SK-N-SH treated with all-trans-retinoic acid at 6 μM for 48 hours (cell line): ENCODE measurements around the gene LSAMP.

Experiments used
- ATAC-seq: fragments of 200-7000 bp; cut with Tn5 transposase; 3 replicates; pipeline ENCODE4 v1.9.1; 2020; ENCODE audit warnings: mild to moderate bottlenecking, moderate library complexity
- ARNTL ChIP-seq: fragments of 450-650 bp; formaldehyde crosslinking; IDR thresholded peaks from 2 replicates; pipeline ENCODE4 v1.5.0; 2020; ENCODE audit warnings: low read depth, mild to moderate bottlenecking, moderate library complexity, borderline replicate concordance
- BACH2 ChIP-seq: fragments of 250-450 bp; sonication (Bioruptor Pico); IDR thresholded peaks from 2 replicates; pipeline ENCODE4 v1.9.0; 2021; ENCODE audit warnings: mild to moderate bottlenecking, borderline replicate concordance
- CSDC2 ChIP-seq: fragments of 250-450 bp; sonication (Bioruptor Pico); IDR thresholded peaks from 2 replicates; pipeline ENCODE4 v1.5.0; 2020; ENCODE audit warnings: mild to moderate bottlenecking, moderate library complexity
- ESRRG ChIP-seq: fragments of 250-450 bp; sonication (Bioruptor Pico); IDR thresholded peaks from 2 replicates; pipeline ENCODE4 v1.6.1; 2021; ENCODE audit warnings: mild to moderate bottlenecking
- ISL1 ChIP-seq: fragments of 250-450 bp; sonication (Bioruptor Pico); IDR thresholded peaks from 2 replicates; pipeline ENCODE4 v2.1.2; 2022; ENCODE audit warnings: mild to moderate bottlenecking, moderate library complexity
- OSR1 ChIP-seq: fragments of 250-450 bp; sonication (Bioruptor Pico); IDR thresholded peaks from 2 replicates; pipeline ENCODE4 v1.8.0; 2022; ENCODE audit warnings: moderate library complexity, mild to moderate bottlenecking, inconsistent platforms
- PPARA ChIP-seq: fragments of 250-450 bp; sonication (Bioruptor Pico); IDR thresholded peaks from 2 replicates; pipeline ENCODE4 v1.5.0; 2020; ENCODE audit warnings: mild to moderate bottlenecking, borderline replicate concordance
- TCF4 ChIP-seq: fragments of 250-450 bp; sonication (Bioruptor Pico); IDR thresholded peaks from 2 replicates; pipeline ENCODE4 v1.8.0; 2021; ENCODE audit warnings: mild to moderate bottlenecking, moderate library complexity, borderline replicate concordance
- ZC3H10 ChIP-seq: fragments of 250-450 bp; sonication (Bioruptor Pico); IDR thresholded peaks from 2 replicates; pipeline ENCODE4 v1.5.1; 2021; ENCODE audit warnings: mild to moderate bottlenecking, moderate library complexity
- ZFP30 ChIP-seq: fragments of 450-650 bp; formaldehyde crosslinking; IDR thresholded peaks from 2 replicates; pipeline ENCODE4 v1.5.0; 2022; ENCODE audit warnings: mild to moderate bottlenecking, moderate library complexity
- ZNF565 ChIP-seq: fragments of 450-650 bp; formaldehyde crosslinking; conservative IDR thresholded peaks from 2 replicates; pipeline ENCODE4 v1.5.0; 2020; ENCODE audit warnings: low read depth, mild to moderate bottlenecking, moderate library complexity
- ZNF8 ChIP-seq: fragments of 450-650 bp; formaldehyde crosslinking; IDR thresholded peaks from 2 replicates; pipeline ENCODE4 v1.5.0; 2020; ENCODE audit warnings: mild to moderate bottlenecking, moderate library complexity
- TF ChIP-seq, protein P1 (sequence below): fragments of 250-450 bp; sonication (Bioruptor Pico); IDR thresholded peaks from 2 replicates; pipeline ENCODE4 v1.8.0; 2020; ENCODE audit warnings: mild to moderate bottlenecking, moderate library complexity, borderline replicate concordance
- TF ChIP-seq, protein P2 (sequence below): fragments of 250-450 bp; sonication (Bioruptor Pico); IDR thresholded peaks from 2 replicates; pipeline ENCODE4 v1.5.1; 2021; ENCODE audit warnings: mild to moderate bottlenecking, moderate library complexity
- TF ChIP-seq, protein P3 (sequence below): fragments of 250-450 bp; sonication (Bioruptor Pico); IDR thresholded peaks from 2 replicates; pipeline ENCODE4 v1.5.0; 2020; ENCODE audit warnings: mild to moderate bottlenecking, moderate library complexity
- TF ChIP-seq, protein P4 (sequence below): fragments of 250-450 bp; sonication (Bioruptor Pico); IDR thresholded peaks from 2 replicates; pipeline ENCODE4 v1.8.0; 2021; ENCODE audit warnings: low read depth, mild to moderate bottlenecking, moderate library complexity, borderline replicate concordance

Gene LSAMP

DNA sequence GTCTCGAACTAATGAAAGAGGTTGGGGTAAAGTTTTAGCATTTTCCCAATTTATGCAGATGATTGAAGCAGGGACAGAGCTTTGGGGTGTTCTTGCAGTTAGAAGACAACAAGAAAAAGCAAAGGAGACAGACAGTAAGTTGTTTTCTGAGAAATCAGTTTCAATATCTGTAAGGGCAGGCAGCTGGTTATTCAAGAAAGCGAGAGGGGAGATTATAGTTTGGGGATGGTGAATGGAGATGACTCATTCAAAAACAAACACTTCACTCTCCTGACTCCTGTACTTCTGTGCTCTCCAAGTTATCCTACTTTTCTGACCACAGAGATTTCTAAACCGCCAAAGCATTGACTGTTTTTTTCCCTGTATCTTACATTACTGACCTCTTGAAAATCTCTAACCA, 469.9 kb downstream of the LSAMP start:
- peak; percentile 82 for ATAC-seq
- TF ChIP-seq, protein P1, sequence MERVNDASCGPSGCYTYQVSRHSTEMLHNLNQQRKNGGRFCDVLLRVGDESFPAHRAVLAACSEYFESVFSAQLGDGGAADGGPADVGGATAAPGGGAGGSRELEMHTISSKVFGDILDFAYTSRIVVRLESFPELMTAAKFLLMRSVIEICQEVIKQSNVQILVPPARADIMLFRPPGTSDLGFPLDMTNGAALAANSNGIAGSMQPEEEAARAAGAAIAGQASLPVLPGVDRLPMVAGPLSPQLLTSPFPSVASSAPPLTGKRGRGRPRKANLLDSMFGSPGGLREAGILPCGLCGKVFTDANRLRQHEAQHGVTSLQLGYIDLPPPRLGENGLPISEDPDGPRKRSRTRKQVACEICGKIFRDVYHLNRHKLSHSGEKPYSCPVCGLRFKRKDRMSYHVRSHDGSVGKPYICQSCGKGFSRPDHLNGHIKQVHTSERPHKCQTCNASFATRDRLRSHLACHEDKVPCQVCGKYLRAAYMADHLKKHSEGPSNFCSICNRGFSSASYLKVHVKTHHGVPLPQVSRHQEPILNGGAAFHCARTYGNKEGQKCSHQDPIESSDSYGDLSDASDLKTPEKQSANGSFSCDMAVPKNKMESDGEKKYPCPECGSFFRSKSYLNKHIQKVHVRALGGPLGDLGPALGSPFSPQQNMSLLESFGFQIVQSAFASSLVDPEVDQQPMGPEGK (CRISPR knock-in tag) = no peak

DNA sequence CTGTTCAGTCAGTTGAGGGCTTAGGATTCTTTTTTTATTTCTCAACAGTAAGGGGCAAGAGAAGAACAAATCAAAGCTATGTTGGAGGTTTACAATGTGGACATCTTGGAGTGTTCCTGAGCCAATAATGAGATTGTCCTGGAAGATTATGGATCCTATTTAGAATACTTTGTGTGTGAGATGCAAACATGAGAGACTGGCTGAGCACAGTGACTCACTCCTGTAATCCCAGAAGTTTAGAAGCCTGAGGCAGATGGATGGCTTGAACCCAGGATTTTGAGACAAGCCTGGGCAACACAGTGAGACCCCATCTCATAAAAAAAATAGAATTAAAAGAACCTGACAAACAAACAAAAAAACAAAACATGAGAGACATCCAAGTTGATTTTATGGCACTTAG, 470.3 kb downstream of the LSAMP start:
- no peak for TF ChIP-seq OSR1 (CRISPR knock-in tag)
- no peak for TF ChIP-seq TCF4 (CRISPR knock-in tag)
- TF ChIP-seq, protein P2, sequence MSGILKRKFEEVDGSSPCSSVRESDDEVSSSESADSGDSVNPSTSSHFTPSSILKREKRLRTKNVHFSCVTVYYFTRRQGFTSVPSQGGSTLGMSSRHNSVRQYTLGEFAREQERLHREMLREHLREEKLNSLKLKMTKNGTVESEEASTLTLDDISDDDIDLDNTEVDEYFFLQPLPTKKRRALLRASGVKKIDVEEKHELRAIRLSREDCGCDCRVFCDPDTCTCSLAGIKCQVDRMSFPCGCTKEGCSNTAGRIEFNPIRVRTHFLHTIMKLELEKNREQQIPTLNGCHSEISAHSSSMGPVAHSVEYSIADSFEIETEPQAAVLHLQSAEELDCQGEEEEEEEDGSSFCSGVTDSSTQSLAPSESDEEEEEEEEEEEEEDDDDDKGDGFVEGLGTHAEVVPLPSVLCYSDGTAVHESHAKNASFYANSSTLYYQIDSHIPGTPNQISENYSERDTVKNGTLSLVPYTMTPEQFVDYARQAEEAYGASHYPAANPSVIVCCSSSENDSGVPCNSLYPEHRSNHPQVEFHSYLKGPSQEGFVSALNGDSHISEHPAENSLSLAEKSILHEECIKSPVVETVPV = no peak
- no peak for TF ChIP-seq ZNF565 (CRISPR knock-in tag)
- TF ChIP-seq ESRRG (CRISPR knock-in tag) = no peak
- no peak for TF ChIP-seq ISL1
- no peak for TF ChIP-seq ARNTL (CRISPR knock-in tag)
- no peak for TF ChIP-seq ZC3H10 (CRISPR knock-in tag)
- no peak for TF ChIP-seq CSDC2 (CRISPR knock-in tag)
- no peak for TF ChIP-seq BACH2
- TF ChIP-seq, protein P3, sequence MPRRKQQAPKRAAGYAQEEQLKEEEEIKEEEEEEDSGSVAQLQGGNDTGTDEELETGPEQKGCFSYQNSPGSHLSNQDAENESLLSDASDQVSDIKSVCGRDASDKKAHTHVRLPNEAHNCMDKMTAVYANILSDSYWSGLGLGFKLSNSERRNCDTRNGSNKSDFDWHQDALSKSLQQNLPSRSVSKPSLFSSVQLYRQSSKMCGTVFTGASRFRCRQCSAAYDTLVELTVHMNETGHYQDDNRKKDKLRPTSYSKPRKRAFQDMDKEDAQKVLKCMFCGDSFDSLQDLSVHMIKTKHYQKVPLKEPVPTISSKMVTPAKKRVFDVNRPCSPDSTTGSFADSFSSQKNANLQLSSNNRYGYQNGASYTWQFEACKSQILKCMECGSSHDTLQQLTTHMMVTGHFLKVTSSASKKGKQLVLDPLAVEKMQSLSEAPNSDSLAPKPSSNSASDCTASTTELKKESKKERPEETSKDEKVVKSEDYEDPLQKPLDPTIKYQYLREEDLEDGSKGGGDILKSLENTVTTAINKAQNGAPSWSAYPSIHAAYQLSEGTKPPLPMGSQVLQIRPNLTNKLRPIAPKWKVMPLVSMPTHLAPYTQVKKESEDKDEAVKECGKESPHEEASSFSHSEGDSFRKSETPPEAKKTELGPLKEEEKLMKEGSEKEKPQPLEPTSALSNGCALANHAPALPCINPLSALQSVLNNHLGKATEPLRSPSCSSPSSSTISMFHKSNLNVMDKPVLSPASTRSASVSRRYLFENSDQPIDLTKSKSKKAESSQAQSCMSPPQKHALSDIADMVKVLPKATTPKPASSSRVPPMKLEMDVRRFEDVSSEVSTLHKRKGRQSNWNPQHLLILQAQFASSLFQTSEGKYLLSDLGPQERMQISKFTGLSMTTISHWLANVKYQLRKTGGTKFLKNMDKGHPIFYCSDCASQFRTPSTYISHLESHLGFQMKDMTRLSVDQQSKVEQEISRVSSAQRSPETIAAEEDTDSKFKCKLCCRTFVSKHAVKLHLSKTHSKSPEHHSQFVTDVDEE (CRISPR knock-in tag) = no peak
- TF ChIP-seq ZFP30 (CRISPR knock-in tag) = no peak
- TF ChIP-seq, protein P1 (CRISPR knock-in tag) = no peak

DNA sequence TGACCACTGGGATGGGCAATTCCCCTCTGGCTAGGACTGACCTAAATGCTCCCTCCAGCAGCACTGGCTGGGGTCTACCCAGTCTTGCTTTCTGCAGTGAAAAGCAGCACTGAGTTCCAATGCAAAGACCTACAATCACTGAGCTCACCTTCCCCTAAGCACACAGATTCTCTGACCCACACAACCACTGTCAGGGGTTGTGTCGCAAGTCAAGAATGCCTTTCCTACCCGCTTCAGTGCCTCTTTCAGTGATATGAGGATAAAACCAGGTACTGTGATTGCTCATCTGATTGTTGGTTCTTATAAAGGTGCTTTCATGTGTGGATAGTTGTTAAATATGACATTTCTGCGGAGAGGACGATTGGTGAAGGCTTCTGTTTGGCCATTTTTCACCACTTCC, 476.4 kb downstream of the LSAMP start:
- no peak for ATAC-seq

More for the DNA sequence above, 470.3 kb downstream of the LSAMP start:
- ATAC-seq = no peak

GRCh38 chr3:115961380-115961779, 483.9 kb downstream of the LSAMP start:
- ATAC-seq = 0 out of 3 replicates have a peak, but pooled peaks have one; percentile 18
- no peak for TF ChIP-seq ZFP30 (CRISPR knock-in tag)
- TF ChIP-seq PPARA = no peak
- TF ChIP-seq ZC3H10 (CRISPR knock-in tag) = no peak

More for the DNA sequence above, 476.4 kb downstream of the LSAMP start:
- TF ChIP-seq ZNF565 (CRISPR knock-in tag) = no peak
- TF ChIP-seq, protein P4, sequence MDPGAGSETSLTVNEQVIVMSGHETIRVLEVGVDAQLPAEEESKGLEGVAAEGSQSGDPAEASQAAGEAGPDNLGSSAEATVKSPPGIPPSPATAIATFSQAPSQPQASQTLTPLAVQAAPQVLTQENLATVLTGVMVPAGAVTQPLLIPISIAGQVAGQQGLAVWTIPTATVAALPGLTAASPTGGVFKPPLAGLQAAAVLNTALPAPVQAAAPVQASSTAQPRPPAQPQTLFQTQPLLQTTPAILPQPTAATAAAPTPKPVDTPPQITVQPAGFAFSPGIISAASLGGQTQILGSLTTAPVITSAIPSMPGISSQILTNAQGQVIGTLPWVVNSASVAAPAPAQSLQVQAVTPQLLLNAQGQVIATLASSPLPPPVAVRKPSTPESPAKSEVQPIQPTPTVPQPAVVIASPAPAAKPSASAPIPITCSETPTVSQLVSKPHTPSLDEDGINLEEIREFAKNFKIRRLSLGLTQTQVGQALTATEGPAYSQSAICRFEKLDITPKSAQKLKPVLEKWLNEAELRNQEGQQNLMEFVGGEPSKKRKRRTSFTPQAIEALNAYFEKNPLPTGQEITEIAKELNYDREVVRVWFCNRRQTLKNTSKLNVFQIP (CRISPR knock-in tag) = no peak
- TF ChIP-seq ISL1 = no peak

GRCh38 chr3:115960799-115961198, 484.5 kb downstream of the LSAMP start:
- ATAC-seq = peak; percentile 43; the same call in 1 of the 3 replicates
- no peak for TF ChIP-seq ISL1
- no peak for TF ChIP-seq ZNF565 (CRISPR knock-in tag)
- TF ChIP-seq ZNF8 (CRISPR knock-in tag) = no peak
- no peak for TF ChIP-seq BACH2
- TF ChIP-seq, protein P2 = no peak
